Activated CD8-positive, alpha-beta T cell treated with anti-CD3 and anti-CD28 coated beads, Interleukin-2, amount 10 ng/mL, durations not matched to agents 7 days and 5 days (primary cell): ENCODE data around the gene ORAI1. TPM values are rescaled to one million over a fixed set of nuclear protein-coding genes. Genes with fewer than 3 reads are reported as not detected.
A peak's percentile ranks its signal among the peaks of the same experiment; 100 is the strongest.
"Not testable (repeated sequence)": the region's sequence is repeated elsewhere in the genome, so short reads cannot be mapped to it uniquely, and the experiment has no call there.

Source experiments
- ATAC-seq: fragments of 150-1000 bp; cut with Tn5 transposase; one replicate; pipeline ENCODE4 v1.10.0; 2021; ENCODE audit warnings: moderate library complexity
- CTCF ChIA-PET: fragments of 350-600 bp; sonication (Branson Sonifier 250); formaldehyde crosslinking; loops from one replicate; lab custom pipeline; 2021; ENCODE audit warnings: antibody characterized with exemption; lab: Charles Lee
- POLR2A ChIA-PET: fragments of 350-600 bp; sonication (Branson Sonifier 250); formaldehyde crosslinking; loops from one replicate; lab custom pipeline; 2021; ENCODE audit warnings: antibody characterized with exemption; lab: Charles Lee
- DNase-seq: peaks from one replicate; pipeline ENCODE4 v3.0.0-alpha.2; 2020
- H3K27ac Mint-ChIP-seq: one replicate; pipeline ENCODE4 v1.8.0; 2021; ENCODE audit warnings: mild to moderate bottlenecking, mixed read lengths
- H3K27me3 Mint-ChIP-seq: one replicate; pipeline ENCODE4 v1.8.0; 2021; ENCODE audit warnings: low read depth, mixed read lengths
- H3K36me3 Mint-ChIP-seq: one replicate; pipeline ENCODE4 v1.8.0; 2021; ENCODE audit warnings: low read depth, mixed read lengths
- H3K4me1 Mint-ChIP-seq: one replicate; pipeline ENCODE4 v1.8.0; 2021; ENCODE audit warnings: low read depth, mixed read lengths
- H3K4me3 Mint-ChIP-seq: one replicate; pipeline ENCODE4 v1.8.0; 2021; ENCODE audit warnings: mild to moderate bottlenecking, mixed read lengths
- H3K9me3 Mint-ChIP-seq: one replicate; pipeline ENCODE4 v1.8.0; 2022; ENCODE audit warnings: mixed read lengths; ENCODE audit not compliant: insufficient read depth
- total RNA-seq, 2 experiments: library from RNA; stranded (reverse); gene quantifications; one replicate each; pipeline ENCODE4 v1.2.3, GENCODE V29; 2021

Gene ORAI1
- total RNA-seq, 2 experiments from 2014 or later: 67.4 to 69.6 TPM

DNA sequence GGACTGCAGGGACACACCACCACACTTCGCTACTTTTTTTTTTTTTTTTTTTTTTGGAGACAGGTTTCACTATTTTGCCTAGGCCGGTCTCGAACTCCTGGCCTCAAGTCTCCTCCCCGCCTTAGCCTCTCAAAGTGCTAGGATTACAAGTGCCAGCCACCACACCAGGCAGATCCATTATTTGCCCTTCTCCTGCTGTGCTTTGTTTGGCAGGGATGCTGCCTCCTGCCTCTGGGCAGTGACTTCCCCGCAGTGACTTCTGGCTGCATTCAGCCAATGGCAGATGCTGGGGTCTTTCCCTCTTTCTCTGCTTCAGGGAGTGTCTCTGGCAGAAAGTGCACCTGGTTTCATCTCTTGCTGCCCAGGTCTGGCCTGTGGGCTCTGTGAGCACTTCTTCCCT is 49.9 kb downstream of the ORAI1 start:
- H3K4me3 Mint-ChIP-seq: no peak overlapping the region
- H3K36me3 Mint-ChIP-seq: peaks cover 7% of the 10 kb centered on the region
- CTCF ChIA-PET: interaction anchor here (0.7 kb wide), 1 partner anchor 177 kb away, joined by 3 read pairs; no protein-coding TSS in a partner anchor
- H3K27me3 Mint-ChIP-seq: no peaks in the 10 kb centered on the region
- DNase-seq (no peak), ATAC-seq (no peak)
- no peaks in the 10 kb centered on the region for H3K9me3 Mint-ChIP-seq
- H3K4me1 Mint-ChIP-seq: peaks cover 35% of the 10 kb centered on the region
- POLR2A ChIA-PET: no interaction called here
- no peak overlapping the region for H3K27ac Mint-ChIP-seq

DNA sequence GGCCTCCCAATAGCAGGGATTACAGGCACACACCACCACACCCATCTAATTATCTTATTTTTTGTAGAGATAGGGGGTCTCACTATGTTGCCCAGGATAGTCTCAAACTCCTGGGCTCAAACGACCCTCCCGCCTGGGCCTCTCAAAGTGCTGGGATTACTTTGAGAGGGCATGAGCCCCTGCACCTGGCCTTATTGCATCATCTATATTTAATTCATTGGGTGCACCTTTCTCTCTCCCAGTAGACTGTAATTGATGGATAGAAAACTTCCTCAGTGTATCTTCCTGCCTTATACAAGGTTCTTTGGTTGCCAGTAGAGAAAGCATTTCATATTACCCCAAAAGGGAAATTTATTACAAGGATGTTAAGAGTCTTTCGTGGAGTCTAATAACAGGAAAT is 52.0 kb downstream of the ORAI1 start:
- Mint-ChIP-seq H3K9me3 (no peaks in the 10 kb centered on the region), H3K36me3 (peaks cover 7% of the 10 kb centered on the region), H3K4me1 (peaks cover 24% of the 10 kb centered on the region), H3K4me3 (no peak overlapping the region), H3K27ac (peak overlapping the region; percentile 57), H3K27me3 (no peaks in the 10 kb centered on the region)
- ATAC-seq (no peak), DNase-seq (no peak)
- POLR2A ChIA-PET: no interaction called here
- CTCF ChIA-PET: interaction anchor here (1.2 kb wide), 1 partner anchor 183 kb away, joined by 3 read pairs; no protein-coding TSS in a partner anchor

DNA sequence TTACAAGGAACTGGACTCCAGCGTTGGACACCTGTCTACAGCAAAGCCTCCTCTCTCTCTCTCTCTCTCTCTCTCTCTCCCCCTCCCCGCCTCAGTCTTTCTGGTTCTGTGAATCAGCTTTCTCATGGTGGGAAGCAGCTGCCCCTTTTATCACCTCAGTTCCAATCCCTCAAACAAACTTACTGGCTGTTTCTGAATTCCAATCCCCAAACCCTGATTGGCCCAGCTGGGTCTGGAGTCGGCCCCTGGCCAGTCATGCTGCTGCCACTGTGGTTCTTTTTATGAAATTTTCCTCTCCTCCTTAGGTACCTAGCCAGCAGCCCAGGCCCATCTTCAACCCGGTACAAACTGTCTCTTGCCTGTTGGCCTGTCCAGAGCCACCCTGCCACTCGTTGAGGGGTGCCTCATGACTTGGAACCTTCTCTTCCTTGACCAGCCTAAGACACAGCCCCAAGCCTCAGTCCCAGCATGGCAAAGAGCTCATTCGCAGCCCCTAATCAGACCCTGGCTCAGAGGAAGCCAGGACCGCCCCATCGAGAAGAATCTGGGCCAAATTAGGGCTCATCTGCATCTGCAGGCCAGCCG is 52.5 kb downstream of the ORAI1 start:
- H3K27me3 Mint-ChIP-seq: no peaks in the 10 kb centered on the region
- no peak for ATAC-seq
- H3K9me3 Mint-ChIP-seq: no peaks in the 10 kb centered on the region
- ChIA-PET CTCF (interaction anchor here (1.2 kb wide), 1 partner anchor 183 kb away, joined by 3 read pairs; no protein-coding TSS in a partner anchor), POLR2A (interaction anchor here (0.9 kb wide), 1 partner anchor 52 kb away, joined by 3 read pairs; no protein-coding TSS in a partner anchor)
- H3K36me3 Mint-ChIP-seq: peaks cover 7% of the 10 kb centered on the region
- DNase-seq: no peak
- H3K4me1 Mint-ChIP-seq: peaks cover 19% of the 10 kb centered on the region
- peak overlapping the region; percentile 79 for H3K27ac Mint-ChIP-seq
- H3K4me3 Mint-ChIP-seq: peak overlapping the region; percentile 30

DNA sequence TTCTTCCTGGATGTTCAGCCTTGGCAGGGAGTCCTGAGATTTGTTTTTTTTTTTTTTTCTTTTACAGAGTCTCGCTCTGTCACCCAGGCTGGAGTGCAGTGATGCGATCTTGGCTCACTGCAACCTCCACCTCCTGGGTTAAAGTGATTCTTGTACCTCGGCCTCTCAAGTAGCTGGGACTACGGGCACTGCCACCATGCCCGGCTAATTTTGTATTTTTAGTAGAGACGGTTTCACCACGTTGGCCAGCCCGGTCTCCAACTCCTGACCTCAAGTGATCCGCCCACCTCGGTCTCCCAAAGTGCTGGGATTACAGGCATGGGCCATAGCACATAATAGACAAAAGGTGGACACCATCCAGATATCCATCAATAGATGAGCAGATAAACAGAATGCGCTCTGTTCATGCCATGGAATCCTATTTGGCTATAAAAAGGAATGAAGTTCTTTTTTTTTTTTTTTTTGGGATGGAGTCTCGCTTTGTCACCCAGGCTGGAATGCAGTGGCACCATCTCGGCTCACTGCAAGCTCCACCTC is 53.4 kb downstream of the ORAI1 start:
- not testable (repeated sequence) for H3K4me3 Mint-ChIP-seq, H3K36me3 Mint-ChIP-seq, H3K27ac Mint-ChIP-seq, H3K9me3 Mint-ChIP-seq, DNase-seq, ATAC-seq, H3K27me3 Mint-ChIP-seq
- POLR2A ChIA-PET: interaction anchor here (0.7 to 0.9 kb wide), 3 partner anchors 53 to 440 kb away, joined by 3 to 5 read pairs (median 3); no protein-coding TSS in a partner anchor
- CTCF ChIA-PET: interaction anchor here (1.2 kb wide), 1 partner anchor 184 kb away, joined by 3 read pairs; no protein-coding TSS in a partner anchor
- H3K4me1 Mint-ChIP-seq: peaks cover 14% of the 10 kb centered on the region

DNA sequence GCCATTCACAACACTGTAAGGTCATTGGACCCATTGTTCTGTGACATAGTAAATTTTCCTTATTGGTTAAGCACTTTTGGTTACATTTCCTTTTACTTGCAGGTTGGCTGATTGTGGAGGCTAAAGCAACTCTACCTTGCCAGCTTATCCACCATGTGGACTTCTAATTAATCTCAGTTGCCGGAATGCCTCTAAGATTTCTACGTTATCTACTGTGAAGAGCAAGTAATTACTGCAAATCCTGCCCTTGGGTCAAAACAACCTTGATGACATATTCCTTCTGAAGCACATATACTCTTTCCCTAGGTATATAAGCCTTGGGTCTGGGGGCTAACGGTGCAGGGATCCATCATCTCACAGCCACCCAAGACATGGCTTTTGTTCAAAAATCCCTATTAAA is 62.6 kb downstream of the ORAI1 start:
- DNase-seq: no peak
- H3K4me3 Mint-ChIP-seq: no peak overlapping the region
- POLR2A ChIA-PET: no interaction called here
- H3K36me3 Mint-ChIP-seq: peaks cover 3% of the 10 kb centered on the region
- no peaks in the 10 kb centered on the region for H3K9me3 Mint-ChIP-seq
- CTCF ChIA-PET: interaction anchor here (0.9 to 3.8 kb wide), 5 partner anchors 17 to 123 kb away, joined by 3 to 19 read pairs (median 3); partner anchors contain the start of gene RHOF
- H3K27me3 Mint-ChIP-seq: no peaks in the 10 kb centered on the region
- peaks cover 14% of the 10 kb centered on the region for H3K4me1 Mint-ChIP-seq
- H3K27ac Mint-ChIP-seq: peak overlapping the region; percentile 34
- ATAC-seq: no peak

DNA sequence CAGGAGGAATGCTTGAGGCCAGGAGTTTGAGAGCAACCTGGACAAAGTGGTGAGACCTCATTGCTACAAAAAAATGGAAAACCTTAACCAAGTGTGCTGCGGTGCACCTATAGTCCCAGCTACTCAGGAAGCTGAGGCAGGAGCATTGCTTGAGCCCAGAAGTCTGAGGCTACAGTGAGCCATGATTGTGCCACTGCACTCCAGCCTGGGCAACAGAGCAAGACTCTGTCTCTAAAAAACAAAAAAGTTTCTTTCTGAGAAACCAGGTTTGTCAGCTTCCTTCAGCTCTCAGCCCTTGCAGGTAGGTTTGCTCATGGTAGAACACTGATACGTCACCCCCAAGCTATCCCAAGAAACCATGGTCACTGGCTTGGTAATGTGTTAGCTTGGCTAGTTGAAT is 63.1 kb downstream of the ORAI1 start:
- no peak overlapping the region for H3K4me3 Mint-ChIP-seq
- no peak overlapping the region for H3K27ac Mint-ChIP-seq
- H3K27me3 Mint-ChIP-seq: no peaks in the 10 kb centered on the region
- H3K36me3 Mint-ChIP-seq: peaks cover 3% of the 10 kb centered on the region
- H3K4me1 Mint-ChIP-seq: peaks cover 14% of the 10 kb centered on the region
- no peak for ATAC-seq
- no peaks in the 10 kb centered on the region for H3K9me3 Mint-ChIP-seq
- ChIA-PET CTCF (interaction anchor here (0.9 to 3.8 kb wide), 5 partner anchors 18 to 122 kb away, joined by 3 to 19 read pairs (median 3); partner anchors contain the start of gene RHOF), POLR2A (no interaction called here)
- DNase-seq: no peak

Other genes starting within 250 kb of the ORAI1 start
- gene RNF34, start 226.4 kb upstream of the ORAI1 start, total RNA-seq: 10 to 100 TPM; 74.9 to 85.0 TPM
- gene KDM2B, start 45.5 kb upstream of the ORAI1 start, total RNA-seq: 10 to 100 TPM; 76.1 to 76.6 TPM
- gene MORN3, start 43.1 kb downstream of the ORAI1 start, total RNA-seq: under 1 TPM; 0.26 to 0.37 TPM
- gene TMEM120B, start 86.2 kb downstream of the ORAI1 start, total RNA-seq: 1 to 10 TPM; 7.6 to 8.2 TPM
- 100 to 1,000 TPM; 145 to 154 TPM for gene RHOF, start 167.2 kb downstream of the ORAI1 start, total RNA-seq
- gene SETD1B, start 177.5 kb downstream of the ORAI1 start, total RNA-seq: 10 to 100 TPM; 30.0 to 30.9 TPM
- not detected for gene HPD, start 232.3 kb downstream of the ORAI1 start, total RNA-seq